ENCODE measurements around the gene TRMT11.
"Not testable (repeated sequence)": the region's sequence is repeated elsewhere in the genome, so short reads cannot be mapped to it uniquely, and the experiment has no call there.

TRMT11 gene

GRCh38 chr6:125986301-125987025, at the start of gene TRMT11:
TRMT11 (plus strand) TSS chr6:125986540; CDS start chr6:125986551, 11 bp downstream.
- DNase-seq (ENCODE audit: low read depth in 3 of 3), result peak; percentile 61 to 70 (median 68)

- DNase-seq (ENCODE audit: low read depth in 3 of 3), result no peak
Measured at GRCh38 chr6:125939026-125939425, 47.3 kb upstream of the TRMT11 start.

GRCh38 chr6:125939791-125940190, 46.5 kb upstream of the TRMT11 start:
- no peak for DNase-seq (ENCODE audit: low read depth in 3 of 3)

- DNase-seq (ENCODE audit: low read depth in 3 of 3), result no peak
Measured at GRCh38 chr6:125940247-125941041, 45.9 kb upstream of the TRMT11 start.

DNA sequence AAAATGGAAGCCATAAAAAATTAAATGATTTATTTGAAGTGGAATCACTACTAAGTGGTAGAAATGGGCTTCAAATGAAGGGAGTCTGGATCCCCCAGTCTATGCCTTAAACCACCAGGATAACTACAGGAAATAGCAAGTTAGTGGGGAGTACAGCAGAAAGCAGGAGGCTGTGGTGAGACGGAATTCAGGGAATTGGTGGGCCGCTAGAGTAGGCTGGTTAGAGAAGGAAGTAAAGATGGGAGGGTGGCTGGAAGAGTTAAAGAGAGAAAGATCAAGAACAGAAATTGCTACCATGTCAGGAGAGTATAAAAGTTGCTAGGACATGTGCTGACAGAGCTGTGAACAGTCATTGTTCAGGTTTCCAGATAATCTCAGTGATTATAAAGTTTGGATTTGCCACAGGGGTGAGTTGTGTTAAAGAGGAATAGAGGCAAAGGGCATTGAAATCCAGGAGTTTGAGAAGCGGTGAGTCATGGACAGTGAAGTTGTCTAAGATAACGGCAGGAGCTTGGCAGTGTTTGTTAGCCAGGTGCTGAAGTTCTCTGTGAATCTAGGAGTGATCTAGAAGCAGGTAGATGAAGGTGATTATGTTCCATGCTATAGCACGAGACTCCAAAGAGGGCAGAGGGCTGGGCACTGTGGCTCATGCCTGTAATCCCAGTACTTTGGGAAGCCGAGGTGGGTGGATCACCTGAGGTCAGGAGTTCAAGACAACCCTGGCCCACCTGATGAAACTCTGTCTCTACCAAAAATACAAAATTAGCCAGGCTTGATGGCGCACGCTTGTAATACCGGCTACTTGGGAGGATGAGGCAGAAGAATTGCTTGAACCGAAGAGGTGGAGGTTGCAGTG, 43.4 kb upstream of the TRMT11 start:
- DNase-seq (ENCODE audit: low read depth in 3 of 3), result no peak

GRCh38 chr6:125943528-125944433, 42.6 kb upstream of the TRMT11 start:
- DNase-seq (ENCODE audit: low read depth in 3 of 3), result no peak

GRCh38 chr6:125944434-125944816, 41.9 kb upstream of the TRMT11 start:
- DNase-seq (ENCODE audit: low read depth in 3 of 3), result no peak

GRCh38 chr6:125944896-125945295, 41.4 kb upstream of the TRMT11 start:
- no peak for DNase-seq (ENCODE audit: low read depth in 3 of 3)

- no peak for DNase-seq (ENCODE audit: low read depth in 3 of 3)
Measured at GRCh38 chr6:125945378-125946141, 40.8 kb upstream of the TRMT11 start.

DNA sequence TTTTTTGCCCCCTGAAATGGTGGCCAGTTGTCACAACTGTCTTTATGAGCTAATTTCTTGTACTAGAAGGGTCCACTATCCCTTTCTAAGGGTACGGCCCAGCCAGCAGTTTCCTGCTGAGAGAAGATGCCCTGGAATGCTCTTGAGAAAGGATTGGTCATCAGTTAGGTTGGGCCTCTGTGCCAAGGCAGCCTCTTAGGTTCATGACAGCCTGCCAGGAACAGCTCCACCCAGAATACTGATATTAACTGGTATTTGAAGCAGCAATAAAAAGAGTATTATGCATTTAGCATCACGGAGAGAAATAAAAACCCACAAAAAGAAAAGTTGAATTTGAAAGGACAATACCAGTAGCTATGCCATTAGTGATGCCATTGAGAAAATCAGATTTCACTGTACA, 38.7 kb upstream of the TRMT11 start:
- DNase-seq (ENCODE audit: low read depth in 3 of 3), result no peak

DNA sequence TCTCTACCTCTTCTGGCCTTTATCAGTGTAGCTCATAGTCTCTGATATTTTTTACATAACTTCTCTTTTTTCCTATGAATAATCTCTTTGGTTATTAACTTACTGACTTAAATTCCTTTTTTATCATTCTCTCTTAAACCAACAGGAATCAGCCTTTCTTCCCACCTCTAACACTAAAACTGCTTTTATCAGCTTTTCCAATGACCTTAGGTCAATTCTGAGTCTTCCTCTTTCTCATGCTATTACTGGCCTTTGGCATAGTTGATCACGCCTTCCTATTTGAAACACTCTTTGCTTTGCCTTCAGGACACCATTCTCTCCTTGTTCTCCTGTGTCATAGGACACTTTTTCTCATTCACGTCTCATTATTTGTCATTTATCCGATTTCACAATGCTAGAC, 37.9 kb upstream of the TRMT11 start:
- no peak for DNase-seq (ENCODE audit: low read depth in 3 of 3)

DNA sequence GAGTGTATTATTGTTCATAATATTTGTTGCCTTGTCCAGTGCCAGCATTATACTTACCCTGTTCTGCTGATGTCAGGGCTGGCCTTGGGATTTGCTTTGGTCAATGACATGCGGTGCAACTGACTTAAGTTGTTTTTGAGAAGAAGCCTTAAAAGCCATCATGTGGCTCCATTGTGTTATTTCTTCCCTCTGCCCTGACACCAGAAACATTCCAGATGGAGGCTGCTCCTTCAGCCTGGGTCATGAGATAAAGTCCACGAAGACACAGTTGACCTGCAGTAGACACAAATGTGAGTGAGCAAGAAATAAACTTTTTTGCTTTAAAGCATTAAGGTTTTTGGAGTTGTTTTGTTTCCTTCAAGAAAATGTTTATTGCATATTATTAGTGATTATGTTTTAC, 37.3 kb upstream of the TRMT11 start:
- no peak for DNase-seq (ENCODE audit: low read depth in 3 of 3)

DNA sequence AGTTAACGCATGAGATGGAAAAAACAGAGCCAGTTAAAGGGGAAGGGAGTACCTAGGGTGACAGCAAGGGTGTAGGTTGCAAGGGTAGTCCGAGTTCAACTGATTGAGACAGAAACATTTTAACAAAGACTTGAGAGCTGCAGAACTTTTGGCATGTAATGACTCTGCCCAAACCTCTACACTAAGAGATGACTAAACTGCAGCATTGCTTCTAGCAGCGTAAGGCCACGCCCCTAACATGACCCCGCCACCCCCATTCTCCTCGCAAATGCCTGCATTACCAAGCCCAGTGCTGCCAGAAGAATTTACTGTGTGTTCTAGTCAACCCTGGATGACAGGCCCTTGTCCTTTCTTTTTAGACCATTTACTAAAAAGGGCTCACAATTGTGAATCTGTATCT, 36.0 kb upstream of the TRMT11 start:
- no peak for DNase-seq (ENCODE audit: low read depth in 3 of 3)

DNA sequence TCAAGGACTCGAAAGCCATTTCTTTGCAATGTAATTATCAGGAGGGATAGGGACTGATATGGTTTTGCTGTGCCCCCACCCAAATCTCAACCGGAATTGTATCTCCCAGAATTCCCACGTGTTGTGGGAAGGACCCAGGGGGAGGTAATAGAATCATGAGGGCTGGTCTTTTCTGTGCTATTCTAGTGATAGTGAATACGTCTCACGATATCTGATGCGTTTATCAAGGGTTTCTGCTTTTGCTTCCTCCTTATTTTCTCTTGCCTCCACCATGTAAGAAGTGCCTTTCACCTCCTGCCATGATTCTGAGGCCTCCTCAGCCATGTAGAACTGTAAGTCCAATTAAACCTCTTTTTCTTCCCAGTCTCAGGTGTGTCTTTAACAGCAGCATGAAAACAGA, 35.6 kb upstream of the TRMT11 start:
- DNase-seq (ENCODE audit: low read depth in 3 of 3), result not testable (repeated sequence)

- DNase-seq (ENCODE audit: low read depth in 3 of 3), result no peak
Measured at GRCh38 chr6:125951323-125951722, 35.0 kb upstream of the TRMT11 start.

GRCh38 chr6:125952764-125953501, 33.4 kb upstream of the TRMT11 start:
- no peak for DNase-seq (ENCODE audit: low read depth in 3 of 3)

- no peak for DNase-seq (ENCODE audit: low read depth in 3 of 3)
Measured at GRCh38 chr6:125953502-125953875, 32.9 kb upstream of the TRMT11 start.

GRCh38 chr6:125954735-125955339, 31.5 kb upstream of the TRMT11 start:
- no peak for DNase-seq (ENCODE audit: low read depth in 3 of 3)

- no peak for DNase-seq (ENCODE audit: low read depth in 3 of 3)
Measured at GRCh38 chr6:125955973-125956372, 30.4 kb upstream of the TRMT11 start.

Data from stimulated activated CD4-positive, alpha-beta T cell treated with anti-CD3 and anti-CD28 coated beads, TNF-alpha, amount 100 ng/mL, for 4 hours (primary cell).